Fibroblast of lung (primary cell): Measurements from ENCODE around the gene MSGN1.

Source experiments
- CTCF ChIP-seq, 2 donors: IDR thresholded peaks in 1 of 2; conservative IDR thresholded peaks in 1 of 2; 1 replicate in 1 of 2; 2 replicates in 1 of 2; pipeline ENCODE4 v1.5.1; 2011 to 2012; ENCODE audit warnings: low read length in 2 of 2, control low read depth in 1 of 2, inconsistent platforms in 1 of 2, low read depth in 1 of 2, mild to moderate bottlenecking in 1 of 2
- EZH2 ChIP-seq: IDR thresholded peaks from 2 replicates; pipeline ENCODE4 v1.5.1; 2012; ENCODE audit warnings: low read length, control low read depth, mild to moderate bottlenecking; ENCODE audit errors: missing control alignments

GRCh38 chr2:17858064-17858463 lies 41.8 kb downstream of the MSGN1 start:
- TF ChIP-seq CTCF (conservative IDR thresholded peaks at IDR 0.05 in 1 of 2, IDR thresholded peaks at IDR 0.05 in 1 of 2; ENCODE audit: low read depth in 1 of 2, low read length in 2 of 2) (no peak), EZH2 (no peak)
